Measurements from ENCODE around the gene ALDH3A1.

- TF ChIP-seq, protein P1, sequence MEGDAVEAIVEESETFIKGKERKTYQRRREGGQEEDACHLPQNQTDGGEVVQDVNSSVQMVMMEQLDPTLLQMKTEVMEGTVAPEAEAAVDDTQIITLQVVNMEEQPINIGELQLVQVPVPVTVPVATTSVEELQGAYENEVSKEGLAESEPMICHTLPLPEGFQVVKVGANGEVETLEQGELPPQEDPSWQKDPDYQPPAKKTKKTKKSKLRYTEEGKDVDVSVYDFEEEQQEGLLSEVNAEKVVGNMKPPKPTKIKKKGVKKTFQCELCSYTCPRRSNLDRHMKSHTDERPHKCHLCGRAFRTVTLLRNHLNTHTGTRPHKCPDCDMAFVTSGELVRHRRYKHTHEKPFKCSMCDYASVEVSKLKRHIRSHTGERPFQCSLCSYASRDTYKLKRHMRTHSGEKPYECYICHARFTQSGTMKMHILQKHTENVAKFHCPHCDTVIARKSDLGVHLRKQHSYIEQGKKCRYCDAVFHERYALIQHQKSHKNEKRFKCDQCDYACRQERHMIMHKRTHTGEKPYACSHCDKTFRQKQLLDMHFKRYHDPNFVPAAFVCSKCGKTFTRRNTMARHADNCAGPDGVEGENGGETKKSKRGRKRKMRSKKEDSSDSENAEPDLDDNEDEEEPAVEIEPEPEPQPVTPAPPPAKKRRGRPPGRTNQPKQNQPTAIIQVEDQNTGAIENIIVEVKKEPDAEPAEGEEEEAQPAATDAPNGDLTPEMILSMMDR (IDR thresholded peaks at IDR 0.05), result no peak
- TF ChIP-seq BHLHE40 (IDR thresholded peaks at IDR 0.05; ENCODE audit: low read depth, low read length) (no peak), ZC3H11A (IDR thresholded peaks at IDR 0.05) (no peak), JUNB (IDR thresholded peaks at IDR 0.05) (no peak), CBX2 (IDR thresholded peaks at IDR 0.05; ENCODE audit: borderline replicate concordance, low read depth) (no peak), RAD21 (conservative IDR thresholded peaks at IDR 0.05 in 1 of 2, IDR thresholded peaks at IDR 0.05 in 1 of 2) (no peak), ZNF302 (CRISPR knock-in tag; IDR thresholded peaks at IDR 0.05) (no peak)
- TF ChIP-seq, protein P2, sequence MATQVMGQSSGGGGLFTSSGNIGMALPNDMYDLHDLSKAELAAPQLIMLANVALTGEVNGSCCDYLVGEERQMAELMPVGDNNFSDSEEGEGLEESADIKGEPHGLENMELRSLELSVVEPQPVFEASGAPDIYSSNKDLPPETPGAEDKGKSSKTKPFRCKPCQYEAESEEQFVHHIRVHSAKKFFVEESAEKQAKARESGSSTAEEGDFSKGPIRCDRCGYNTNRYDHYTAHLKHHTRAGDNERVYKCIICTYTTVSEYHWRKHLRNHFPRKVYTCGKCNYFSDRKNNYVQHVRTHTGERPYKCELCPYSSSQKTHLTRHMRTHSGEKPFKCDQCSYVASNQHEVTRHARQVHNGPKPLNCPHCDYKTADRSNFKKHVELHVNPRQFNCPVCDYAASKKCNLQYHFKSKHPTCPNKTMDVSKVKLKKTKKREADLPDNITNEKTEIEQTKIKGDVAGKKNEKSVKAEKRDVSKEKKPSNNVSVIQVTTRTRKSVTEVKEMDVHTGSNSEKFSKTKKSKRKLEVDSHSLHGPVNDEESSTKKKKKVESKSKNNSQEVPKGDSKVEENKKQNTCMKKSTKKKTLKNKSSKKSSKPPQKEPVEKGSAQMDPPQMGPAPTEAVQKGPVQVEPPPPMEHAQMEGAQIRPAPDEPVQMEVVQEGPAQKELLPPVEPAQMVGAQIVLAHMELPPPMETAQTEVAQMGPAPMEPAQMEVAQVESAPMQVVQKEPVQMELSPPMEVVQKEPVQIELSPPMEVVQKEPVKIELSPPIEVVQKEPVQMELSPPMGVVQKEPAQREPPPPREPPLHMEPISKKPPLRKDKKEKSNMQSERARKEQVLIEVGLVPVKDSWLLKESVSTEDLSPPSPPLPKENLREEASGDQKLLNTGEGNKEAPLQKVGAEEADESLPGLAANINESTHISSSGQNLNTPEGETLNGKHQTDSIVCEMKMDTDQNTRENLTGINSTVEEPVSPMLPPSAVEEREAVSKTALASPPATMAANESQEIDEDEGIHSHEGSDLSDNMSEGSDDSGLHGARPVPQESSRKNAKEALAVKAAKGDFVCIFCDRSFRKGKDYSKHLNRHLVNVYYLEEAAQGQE (IDR thresholded peaks at IDR 0.05), result no peak
These were observed 10.0 kb downstream of the ALDH3A1 start for GRCh38 chr17:19738073-19738449.

All from A549 (cell line).